ENCODE data around the gene SCART1.

SCART1 gene

GRCh38 chr10:133446979-133447378 lies 6.8 kb upstream of the SCART1 start:
- no peak for TF ChIP-seq CTCF (IDR thresholded peaks at IDR 0.05; ENCODE audit: extremely low read depth, missing control alignments)
- no peak for DNase-seq (ENCODE audit: low spot score)

- DNase-seq (ENCODE audit: low spot score): no peak
- TF ChIP-seq CTCF (IDR thresholded peaks at IDR 0.05; ENCODE audit: extremely low read depth, missing control alignments): no peak
Observed at GRCh38 chr10:133448120-133448519, 5.6 kb upstream of the SCART1 start.

- no peak for TF ChIP-seq CTCF (IDR thresholded peaks at IDR 0.05; ENCODE audit: extremely low read depth, missing control alignments)
- no peak for DNase-seq (ENCODE audit: low spot score)
Observed at GRCh38 chr10:133451346-133451745, 2.4 kb upstream of the SCART1 start.

- no peak for TF ChIP-seq CTCF (IDR thresholded peaks at IDR 0.05; ENCODE audit: extremely low read depth, missing control alignments)
- DNase-seq (ENCODE audit: low spot score): no peak
Observed at GRCh38 chr10:133452453-133452852, 1.3 kb upstream of the SCART1 start.

- DNase-seq (ENCODE audit: low spot score): no peak
- TF ChIP-seq CTCF (IDR thresholded peaks at IDR 0.05; ENCODE audit: extremely low read depth, missing control alignments): no peak
Observed at GRCh38 chr10:133454204-133454893, 604 bp downstream of the SCART1 start.

- no peak for TF ChIP-seq CTCF (IDR thresholded peaks at IDR 0.05; ENCODE audit: extremely low read depth, missing control alignments)
- DNase-seq (ENCODE audit: low spot score): no peak
Observed at GRCh38 chr10:133455196-133455595, 1.5 kb downstream of the SCART1 start.

- no peak for TF ChIP-seq CTCF (IDR thresholded peaks at IDR 0.05; ENCODE audit: extremely low read depth, missing control alignments)
- DNase-seq (ENCODE audit: low spot score): no peak
Observed at GRCh38 chr10:133455611-133456031, 1.9 kb downstream of the SCART1 start.
